ENCODE measurements around the gene IGSF10.

DNA sequence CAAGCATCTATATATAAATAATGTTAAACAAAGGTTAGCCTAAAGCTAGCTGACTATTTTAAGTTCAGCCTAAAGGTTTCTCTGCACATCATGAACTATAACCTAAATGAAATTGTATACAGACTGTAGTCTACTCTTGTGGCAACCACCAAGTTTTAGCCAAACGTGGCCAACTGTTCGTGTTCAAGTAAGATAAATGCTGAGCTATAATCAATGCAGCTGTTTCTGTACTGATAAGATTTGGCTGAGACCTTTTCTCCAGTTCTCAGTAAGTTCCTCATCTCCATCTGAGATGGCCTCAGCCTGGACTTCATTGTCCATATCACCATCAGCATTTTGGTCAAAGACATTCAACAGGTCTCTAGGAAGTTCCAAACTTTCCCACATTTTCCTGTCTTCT, 43.7 kb upstream of the IGSF10 start:
- TF ChIP-seq, protein P1, sequence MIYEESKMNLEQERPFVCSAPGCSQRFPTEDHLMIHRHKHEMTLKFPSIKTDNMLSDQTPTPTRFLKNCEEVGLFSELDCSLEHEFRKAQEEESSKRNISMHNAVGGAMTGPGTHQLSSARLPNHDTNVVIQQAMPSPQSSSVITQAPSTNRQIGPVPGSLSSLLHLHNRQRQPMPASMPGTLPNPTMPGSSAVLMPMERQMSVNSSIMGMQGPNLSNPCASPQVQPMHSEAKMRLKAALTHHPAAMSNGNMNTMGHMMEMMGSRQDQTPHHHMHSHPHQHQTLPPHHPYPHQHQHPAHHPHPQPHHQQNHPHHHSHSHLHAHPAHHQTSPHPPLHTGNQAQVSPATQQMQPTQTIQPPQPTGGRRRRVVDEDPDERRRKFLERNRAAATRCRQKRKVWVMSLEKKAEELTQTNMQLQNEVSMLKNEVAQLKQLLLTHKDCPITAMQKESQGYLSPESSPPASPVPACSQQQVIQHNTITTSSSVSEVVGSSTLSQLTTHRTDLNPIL (CRISPR knock-in tag; IDR thresholded peaks at IDR 0.05; ENCODE audit: low read depth), result no peak
- no peak for TF ChIP-seq OSR1 (CRISPR knock-in tag; IDR thresholded peaks at IDR 0.05)
- TF ChIP-seq, protein P2, sequence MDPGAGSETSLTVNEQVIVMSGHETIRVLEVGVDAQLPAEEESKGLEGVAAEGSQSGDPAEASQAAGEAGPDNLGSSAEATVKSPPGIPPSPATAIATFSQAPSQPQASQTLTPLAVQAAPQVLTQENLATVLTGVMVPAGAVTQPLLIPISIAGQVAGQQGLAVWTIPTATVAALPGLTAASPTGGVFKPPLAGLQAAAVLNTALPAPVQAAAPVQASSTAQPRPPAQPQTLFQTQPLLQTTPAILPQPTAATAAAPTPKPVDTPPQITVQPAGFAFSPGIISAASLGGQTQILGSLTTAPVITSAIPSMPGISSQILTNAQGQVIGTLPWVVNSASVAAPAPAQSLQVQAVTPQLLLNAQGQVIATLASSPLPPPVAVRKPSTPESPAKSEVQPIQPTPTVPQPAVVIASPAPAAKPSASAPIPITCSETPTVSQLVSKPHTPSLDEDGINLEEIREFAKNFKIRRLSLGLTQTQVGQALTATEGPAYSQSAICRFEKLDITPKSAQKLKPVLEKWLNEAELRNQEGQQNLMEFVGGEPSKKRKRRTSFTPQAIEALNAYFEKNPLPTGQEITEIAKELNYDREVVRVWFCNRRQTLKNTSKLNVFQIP (CRISPR knock-in tag; IDR thresholded peaks at IDR 0.05; ENCODE audit: borderline replicate concordance, low read depth), result no peak
- no peak for TF ChIP-seq TOX (CRISPR knock-in tag; IDR thresholded peaks at IDR 0.05; ENCODE audit: borderline replicate concordance)
- TF ChIP-seq ZNF8 (CRISPR knock-in tag; IDR thresholded peaks at IDR 0.05), result no peak
